Breast epithelium (tissue), 3 donors: Measurements from ENCODE around the gene SYCE3.

Experiments
- CTCF ChIP-seq, 3 donors: fragments of 450-650 bp; IDR thresholded peaks; one replicate each; pipeline ENCODE4 v1.5.1; 2016 to 2017; ENCODE audit warnings: antibody characterized with exemption in 3 of 3, mild to moderate bottlenecking in 3 of 3, moderate library complexity in 3 of 3
- POLR2A ChIP-seq: fragments of 450-650 bp; IDR thresholded peaks from one replicate; pipeline ENCODE4 v1.6.1; 2016; ENCODE audit warnings: antibody characterized with exemption, mild to moderate bottlenecking, moderate library complexity
- POLR2AphosphoS5 ChIP-seq, 3 donors: sonication (generic); formaldehyde crosslinking; IDR thresholded peaks; one replicate each; pipeline ENCODE4 v1.6.1; 2017; ENCODE audit warnings: antibody characterized with exemption in 3 of 3

GRCh38 chr22:50612168-50612527 lies 49.4 kb upstream of the SYCE3 start:
- TF ChIP-seq CTCF (IDR thresholded peaks at IDR 0.05), result no peak
- TF ChIP-seq POLR2AphosphoS5 (IDR thresholded peaks at IDR 0.05), result no peak
- no peak for TF ChIP-seq POLR2A
